CD4-positive, alpha-beta memory T cell (primary cell): Measurements from ENCODE around the gene NLGN4X. TPM values are rescaled to one million over a fixed set of nuclear protein-coding genes. Genes with fewer than 3 reads are reported as not detected.

Experiments used
- CTCF ChIA-PET: fragments of 350-600 bp; sonication (Branson Sonifier 250); formaldehyde crosslinking; loops from one replicate; lab custom pipeline; 2021; ENCODE audit warnings: inconsistent platforms; ENCODE audit not compliant: partially characterized antibody; lab: Charles Lee
- POLR2A ChIA-PET: fragments of 350-600 bp; sonication (Branson Sonifier 250); formaldehyde crosslinking; loops from one replicate; lab custom pipeline; 2021; ENCODE audit not compliant: partially characterized antibody; lab: Charles Lee
- DNase-seq, 5 donors: peaks; one replicate each; pipeline versions ENCODE4 v3.0.0 to v3.0.0-alpha.2; 2020 to 2022; ENCODE audit warnings: mixed read lengths in 1 of 5
- H3K27ac ChIP-seq: one replicate; pipeline ENCODE4 v1.7.0; 2013; ENCODE audit warnings: low read depth, low read length
- H3K27me3 ChIP-seq: 2 replicates; pipeline ENCODE4 v1.7.0; 2013; ENCODE audit warnings: mild to moderate bottlenecking, low read length, moderate library complexity; ENCODE audit not compliant: insufficient read depth
- H3K36me3 ChIP-seq: 2 replicates; pipeline ENCODE4 v1.7.0; 2013; ENCODE audit warnings: mild to moderate bottlenecking, low read length, moderate library complexity; ENCODE audit not compliant: insufficient read depth
- H3K4me1 ChIP-seq: 2 replicates; pipeline ENCODE4 v1.7.0; 2013; ENCODE audit warnings: mild to moderate bottlenecking, low read length, moderate library complexity; ENCODE audit not compliant: insufficient read depth
- H3K4me3 ChIP-seq, 2 donors: one replicate each; pipeline ENCODE4 v1.7.0; 2013; ENCODE audit warnings: low read length in 2 of 2, mild to moderate bottlenecking in 1 of 2
- H3K9me3 ChIP-seq, 2 donors: one replicate each; pipeline ENCODE4 v1.7.0; 2013; ENCODE audit warnings: low read length in 2 of 2, control low read depth in 1 of 2; ENCODE audit not compliant: control insufficient read depth in 1 of 2
- H3K27ac Mint-ChIP-seq, 7 donors: one replicate each; pipeline ENCODE4 v1.8.0; 2020 to 2021; ENCODE audit warnings: mixed read lengths in 7 of 7, mild to moderate bottlenecking in 6 of 7, inconsistent platforms in 3 of 7, moderate library complexity in 3 of 7
- H3K27me3 Mint-ChIP-seq, 2 donors: one replicate each; pipeline ENCODE4 v1.8.0; 2020 to 2021; ENCODE audit warnings: mixed read lengths in 2 of 2
- H3K36me3 Mint-ChIP-seq, 2 donors: one replicate each; pipeline ENCODE4 v1.8.0; 2020 to 2021; ENCODE audit warnings: mixed read lengths in 2 of 2, inconsistent platforms in 1 of 2, mild to moderate bottlenecking in 1 of 2
- H3K4me1 Mint-ChIP-seq, 4 donors: one replicate each; pipeline ENCODE4 v1.8.0; 2020 to 2021; ENCODE audit warnings: mixed read lengths in 4 of 4, mild to moderate bottlenecking in 1 of 4
- H3K4me3 Mint-ChIP-seq, 8 donors: one replicate each; pipeline ENCODE4 v1.8.0; 2020 to 2021; ENCODE audit warnings: mixed read lengths in 8 of 8, mild to moderate bottlenecking in 7 of 8, moderate library complexity in 6 of 8, inconsistent platforms in 3 of 8
- H3K9me3 Mint-ChIP-seq, 8 donors: one replicate each; pipeline ENCODE4 v1.8.0; 2020 to 2021; ENCODE audit warnings: mixed read lengths in 8 of 8, mild to moderate bottlenecking in 5 of 8, inconsistent platforms in 3 of 8, moderate library complexity in 1 of 8
- intact Hi-C: fragments of 100-400 bp; cut with micrococcal nuclease; formaldehyde crosslinking; loops from one replicate; pipeline ENCODE4 v1.15.1; 2023
- polyA plus RNA-seq, 2 donors: library from polyadenylated mRNA; unstranded; fragments of 300-500 nt; fragmentation: Illumina TruSeq; gene quantifications; one replicate each; pipeline ENCODE4 v1.2.3, GENCODE V29; 2021
- total RNA-seq, 2 experiments: library from RNA; stranded (reverse); gene quantifications; one replicate each; pipeline ENCODE4 v1.2.3, GENCODE V29; 2021

The NLGN4X gene
- total and polyA plus RNA-seq, 4 experiments from 2014 or later, result 0.31 TPM; not detected in 3

- no peak overlapping the region for H3K27ac ChIP-seq
- H3K4me1 ChIP-seq, result no peaks in the 10 kb centered on the region
- no peaks in the 10 kb centered on the region for H3K9me3 ChIP-seq
- H3K27ac Mint-ChIP-seq, result no peak overlapping the region
- CTCF ChIA-PET, result no interaction called here
- no peaks in the 10 kb centered on the region for H3K27me3 Mint-ChIP-seq
- H3K4me1 Mint-ChIP-seq, result no peaks in the 10 kb centered on the region
- no peak overlapping the region for H3K4me3 Mint-ChIP-seq
- no peak for DNase-seq
- H3K36me3 ChIP-seq, result no peaks in the 10 kb centered on the region
- intact Hi-C loops, result no loop called here
- no peaks in the 10 kb centered on the region for H3K36me3 Mint-ChIP-seq
- POLR2A ChIA-PET, result no interaction called here
- H3K4me3 ChIP-seq, result no peak overlapping the region
- H3K27me3 ChIP-seq, result no peaks in the 10 kb centered on the region
- peaks cover 0 to 4% (median 0%) of the 10 kb centered on the region in 8 donors for H3K9me3 Mint-ChIP-seq
Measured at GRCh38 chrX:5857232-5857631, 371.4 kb downstream of the NLGN4X start.

DNA sequence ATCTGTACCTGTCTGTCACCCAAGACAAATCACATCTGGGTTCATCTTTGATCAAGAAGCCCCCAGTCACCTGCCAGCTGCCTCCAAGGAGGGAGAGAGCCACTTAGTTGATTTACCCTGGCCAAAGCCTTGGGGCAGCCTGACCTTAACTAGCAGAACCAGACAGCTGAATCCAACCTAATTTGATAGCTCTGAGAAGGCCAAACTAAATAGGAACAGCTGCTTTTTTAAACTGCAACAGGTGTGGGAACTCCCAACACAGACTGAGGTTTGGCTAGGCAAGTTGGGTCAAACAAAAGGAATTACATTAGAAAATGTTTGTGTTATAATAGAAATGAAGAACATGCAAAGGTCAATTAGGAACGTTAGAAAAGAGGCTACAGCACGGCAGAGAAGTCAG, 375.7 kb downstream of the NLGN4X start:
- no peak for DNase-seq
- H3K27me3 Mint-ChIP-seq, result no peaks in the 10 kb centered on the region
- no peak overlapping the region for H3K27ac ChIP-seq
- no peaks in the 10 kb centered on the region for H3K4me1 Mint-ChIP-seq
- no peaks in the 10 kb centered on the region for H3K36me3 Mint-ChIP-seq
- no peak overlapping the region for H3K27ac Mint-ChIP-seq
- H3K4me1 ChIP-seq, result no peaks in the 10 kb centered on the region
- no peaks in the 10 kb centered on the region for H3K36me3 ChIP-seq
- H3K9me3 ChIP-seq, result no peaks in the 10 kb centered on the region
- no peak overlapping the region for H3K4me3 ChIP-seq
- no peaks in the 10 kb centered on the region for H3K27me3 ChIP-seq
- H3K4me3 Mint-ChIP-seq, result no peak overlapping the region
- ChIA-PET CTCF (no interaction called here), POLR2A (no interaction called here)
- H3K9me3 Mint-ChIP-seq, result peaks cover 0 to 13% (median 3%) of the 10 kb centered on the region in 8 donors
- intact Hi-C loops, result no loop called here

DNA sequence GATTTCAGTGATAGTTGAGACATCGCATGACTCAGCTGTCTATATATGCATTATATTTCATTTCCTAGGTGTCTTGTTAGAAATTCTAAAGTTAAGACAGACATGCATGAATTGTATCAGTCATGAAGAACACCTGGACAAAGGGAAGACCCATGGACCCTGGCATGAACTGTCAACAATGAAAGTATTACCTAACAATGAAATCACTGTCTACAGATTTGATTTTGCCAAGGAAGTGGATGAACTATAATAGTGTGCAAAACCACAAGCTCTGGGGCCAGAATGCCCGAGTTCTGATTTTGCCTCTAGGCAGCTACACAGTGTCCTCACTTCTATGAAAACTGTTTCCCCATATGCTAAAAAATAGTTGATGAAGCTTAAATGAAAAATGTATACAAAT, 386.1 kb downstream of the NLGN4X start:
- Histone ChIP-seq H3K4me1 (no peaks in the 10 kb centered on the region), H3K36me3 (no peaks in the 10 kb centered on the region), H3K27me3 (no peaks in the 10 kb centered on the region), H3K9me3 (no peaks in the 10 kb centered on the region), H3K27ac (no peak overlapping the region), H3K4me3 (no peak overlapping the region)
- H3K27me3 Mint-ChIP-seq, result no peaks in the 10 kb centered on the region
- intact Hi-C loops, result no loop called here
- peaks cover 0 to 8% (median 3%) of the 10 kb centered on the region in 8 donors for H3K9me3 Mint-ChIP-seq
- DNase-seq, result no peak
- ChIA-PET POLR2A (no interaction called here), CTCF (no interaction called here)
- no peak overlapping the region for H3K27ac Mint-ChIP-seq
- no peaks in the 10 kb centered on the region for H3K36me3 Mint-ChIP-seq
- H3K4me1 Mint-ChIP-seq, result no peaks in the 10 kb centered on the region
- H3K4me3 Mint-ChIP-seq, result no peak overlapping the region
